Measurements from ENCODE around the gene GOLGA6D.

DNA sequence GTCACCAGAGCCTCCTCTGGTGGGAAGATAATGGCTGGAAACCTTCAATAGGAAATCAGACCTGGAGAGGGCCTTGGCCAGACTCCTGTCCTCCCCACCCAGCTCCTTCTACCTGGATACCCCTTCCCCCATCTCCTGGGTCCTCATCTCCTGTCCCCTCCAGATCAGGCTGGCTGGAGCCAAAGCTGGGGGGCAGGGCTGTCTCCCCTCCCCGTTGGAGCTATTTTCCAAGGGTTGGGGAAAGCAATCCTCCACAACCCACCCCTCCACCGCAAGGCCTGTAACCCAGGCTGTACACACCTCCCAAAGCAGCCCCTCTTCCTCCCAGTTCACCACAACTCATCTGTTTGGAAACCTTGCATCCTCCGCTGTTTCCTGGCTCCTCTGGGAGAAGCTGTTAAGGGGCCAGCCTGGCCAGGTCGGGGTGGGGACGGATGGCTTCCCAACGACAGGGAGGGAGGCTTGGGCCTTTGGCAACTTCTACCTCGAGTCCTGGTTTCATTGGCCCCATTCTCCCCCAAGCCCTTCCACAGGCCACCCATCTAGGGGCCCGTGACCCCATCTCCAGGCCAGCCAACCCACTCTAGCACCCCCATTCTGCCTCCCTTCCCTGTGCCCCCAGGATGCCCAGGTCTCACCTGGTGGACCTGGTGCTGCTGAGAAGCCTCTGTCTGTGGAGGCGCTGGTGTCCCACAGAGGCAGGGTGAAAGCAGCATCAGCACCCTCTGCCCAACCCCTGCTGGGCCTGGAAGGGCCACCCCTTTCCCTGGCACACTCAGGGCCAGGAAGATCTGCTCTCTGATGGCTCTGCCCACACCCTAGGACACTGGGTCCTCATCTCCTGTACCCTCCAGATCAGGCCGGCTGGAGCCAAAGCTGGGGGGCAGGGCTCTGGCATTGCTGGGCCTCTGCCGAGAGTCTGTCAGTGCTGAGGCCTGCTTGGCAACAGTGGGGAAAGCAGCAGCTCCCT lies 46.6 kb upstream of the GOLGA6D start:
- TF ChIP-seq EZH2 (IDR thresholded peaks at IDR 0.05; ENCODE audit: borderline replicate concordance, insufficient read depth, low read depth, low read length, poor library complexity, severe bottlenecking) (no peak), CTCF (IDR thresholded peaks at IDR 0.05) (no peak)
